ENCODE measurements around the gene NEAT1.

NEAT1 gene

DNA sequence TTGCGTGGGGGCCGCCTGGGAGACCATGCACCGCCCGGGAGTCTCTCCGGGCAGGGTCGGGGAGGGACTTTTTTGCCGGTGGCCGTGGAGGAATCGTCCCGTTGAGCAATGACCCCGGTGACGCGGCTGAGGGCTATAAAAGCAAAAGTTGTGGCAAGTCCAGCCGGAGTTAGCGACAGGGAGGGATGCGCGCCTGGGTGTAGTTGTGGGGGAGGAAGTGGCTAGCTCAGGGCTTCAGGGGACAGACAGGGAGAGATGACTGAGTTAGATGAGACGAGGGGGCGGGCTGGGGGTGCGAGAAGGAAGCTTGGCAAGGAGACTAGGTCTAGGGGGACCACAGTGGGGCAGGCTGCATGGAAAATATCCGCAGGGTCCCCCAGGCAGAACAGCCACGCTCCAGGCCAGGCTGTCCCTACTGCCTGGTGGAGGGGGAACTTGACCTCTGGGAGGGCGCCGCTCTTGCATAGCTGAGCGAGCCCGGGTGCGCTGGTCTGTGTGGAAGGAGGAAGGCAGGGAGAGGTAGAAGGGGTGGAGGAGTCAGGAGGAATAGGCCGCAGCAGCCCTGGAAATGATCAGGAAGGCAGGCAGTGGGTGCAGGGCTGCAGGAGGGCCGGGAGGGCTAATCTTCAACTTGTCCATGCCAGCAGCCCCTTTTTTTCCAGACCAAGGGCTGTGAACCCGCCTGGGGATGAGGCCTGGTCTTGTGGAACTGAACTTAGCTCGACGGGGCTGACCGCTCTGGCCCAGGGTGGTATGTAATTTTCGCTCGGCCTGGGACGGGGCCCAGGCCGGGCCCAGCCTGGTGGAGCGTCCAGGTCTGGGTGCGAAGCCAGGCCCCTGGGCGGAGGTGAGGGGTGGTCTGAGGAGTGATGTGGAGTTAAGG, at the start of gene NEAT1:
TSS of gene NEAT1 (plus strand) at position 166 of the 883 bp plus-strand sequence.
- TF ChIP-seq, protein P1, sequence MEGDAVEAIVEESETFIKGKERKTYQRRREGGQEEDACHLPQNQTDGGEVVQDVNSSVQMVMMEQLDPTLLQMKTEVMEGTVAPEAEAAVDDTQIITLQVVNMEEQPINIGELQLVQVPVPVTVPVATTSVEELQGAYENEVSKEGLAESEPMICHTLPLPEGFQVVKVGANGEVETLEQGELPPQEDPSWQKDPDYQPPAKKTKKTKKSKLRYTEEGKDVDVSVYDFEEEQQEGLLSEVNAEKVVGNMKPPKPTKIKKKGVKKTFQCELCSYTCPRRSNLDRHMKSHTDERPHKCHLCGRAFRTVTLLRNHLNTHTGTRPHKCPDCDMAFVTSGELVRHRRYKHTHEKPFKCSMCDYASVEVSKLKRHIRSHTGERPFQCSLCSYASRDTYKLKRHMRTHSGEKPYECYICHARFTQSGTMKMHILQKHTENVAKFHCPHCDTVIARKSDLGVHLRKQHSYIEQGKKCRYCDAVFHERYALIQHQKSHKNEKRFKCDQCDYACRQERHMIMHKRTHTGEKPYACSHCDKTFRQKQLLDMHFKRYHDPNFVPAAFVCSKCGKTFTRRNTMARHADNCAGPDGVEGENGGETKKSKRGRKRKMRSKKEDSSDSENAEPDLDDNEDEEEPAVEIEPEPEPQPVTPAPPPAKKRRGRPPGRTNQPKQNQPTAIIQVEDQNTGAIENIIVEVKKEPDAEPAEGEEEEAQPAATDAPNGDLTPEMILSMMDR (IDR thresholded peaks at IDR 0.05) = no peak
- Histone ChIP-seq H2AFZ (peak within 1 kb of the TSS; percentile 74), H3K36me3 (ENCODE audit: control insufficient read depth, insufficient read depth, low read length) (peaks cover 29% of the 10 kb centered on the region), H3K27me3 (ENCODE audit: control insufficient read depth, insufficient read depth, low read length) (no peaks in the 10 kb centered on the region), H3K4me2 (ENCODE audit: low read length) (peak within 1 kb of the TSS; percentile 81), H3K79me2 (peaks cover 54% of the 10 kb centered on the region), H3K9ac (peak within 1 kb of the TSS; percentile 100), H3K4me1 (peaks cover 14% of the 10 kb centered on the region), H3K27ac (peak within 1 kb of the TSS; percentile 100), H3K9me3 (ENCODE audit: control insufficient read depth, low read length) (no peaks in the 10 kb centered on the region), H3K4me3 (ENCODE audit: low read depth, low read length) (peak within 1 kb of the TSS; percentile 93)

DNA sequence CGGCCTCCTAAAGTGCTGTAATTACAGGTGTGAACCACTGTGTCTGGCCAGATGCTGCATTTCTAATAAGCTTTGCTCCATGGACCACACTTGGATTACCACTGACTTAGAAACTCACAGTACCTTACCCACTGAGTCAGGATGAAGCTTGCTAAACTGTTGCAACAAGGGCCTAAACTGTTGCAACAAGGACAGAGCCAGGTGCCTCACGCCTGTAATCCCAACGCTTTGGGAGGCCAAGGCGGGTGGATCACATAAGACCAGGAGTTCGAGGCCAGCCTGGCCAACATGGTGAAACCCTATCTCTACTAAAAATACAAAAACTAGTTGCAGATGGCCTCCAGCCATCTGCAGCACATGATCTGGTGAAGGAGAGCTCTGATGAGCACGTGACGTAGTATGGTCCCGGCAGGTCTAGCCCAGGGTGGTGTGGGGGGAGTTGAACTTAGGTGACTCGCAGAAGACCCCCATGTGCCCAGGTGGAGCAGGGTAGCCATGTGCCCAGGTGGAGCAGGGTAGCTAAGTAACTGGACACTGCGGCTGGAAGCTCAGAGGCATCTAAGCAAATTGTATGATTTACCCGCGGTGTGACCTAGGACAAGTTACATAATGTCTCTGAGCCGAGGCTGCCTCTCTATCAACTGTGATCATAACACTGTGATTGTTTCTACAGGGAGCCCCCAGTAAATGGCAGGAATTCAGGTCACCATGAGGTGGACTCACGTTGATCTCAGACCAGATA, 48.6 kb upstream of the NEAT1 start:
- Histone ChIP-seq H3K9me3 (ENCODE audit: control insufficient read depth, low read length) (no peaks in the 10 kb centered on the region), H3K36me3 (ENCODE audit: control insufficient read depth, insufficient read depth, low read length) (no peaks in the 10 kb centered on the region), H3K27me3 (ENCODE audit: control insufficient read depth, insufficient read depth, low read length) (no peaks in the 10 kb centered on the region), H3K27ac (no peak overlapping the region), H3K79me2 (peaks cover 2% of the 10 kb centered on the region), H3K4me2 (ENCODE audit: low read length) (no peak overlapping the region), H3K4me1 (no peaks in the 10 kb centered on the region), H3K9ac (no peak overlapping the region), H3K4me3 (ENCODE audit: low read depth, low read length) (no peak overlapping the region), H2AFZ (no peak overlapping the region)
- TF ChIP-seq, protein P1 (IDR thresholded peaks at IDR 0.05) = no peak

DNA sequence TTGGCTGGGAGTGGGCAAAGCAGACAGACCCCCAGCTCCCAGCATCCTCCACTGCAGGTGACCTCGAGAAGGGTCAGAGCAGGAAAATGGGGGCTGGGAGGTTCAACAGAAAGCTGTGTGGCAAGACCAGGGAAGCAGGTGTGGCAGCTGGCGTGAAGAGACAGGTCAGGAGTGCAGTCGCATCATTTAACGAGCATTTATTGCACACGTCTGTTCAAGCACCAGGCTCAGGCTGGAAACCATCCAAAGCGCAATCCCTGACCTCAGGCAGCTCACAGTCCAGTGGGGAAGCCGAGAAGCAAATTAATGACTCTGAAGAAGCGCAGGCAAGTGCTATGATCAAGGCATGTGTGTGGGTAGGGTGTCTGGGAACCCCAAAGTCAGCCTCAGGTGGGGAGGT, 47.6 kb upstream of the NEAT1 start:
- H3K4me1 ChIP-seq = no peaks in the 10 kb centered on the region

DNA sequence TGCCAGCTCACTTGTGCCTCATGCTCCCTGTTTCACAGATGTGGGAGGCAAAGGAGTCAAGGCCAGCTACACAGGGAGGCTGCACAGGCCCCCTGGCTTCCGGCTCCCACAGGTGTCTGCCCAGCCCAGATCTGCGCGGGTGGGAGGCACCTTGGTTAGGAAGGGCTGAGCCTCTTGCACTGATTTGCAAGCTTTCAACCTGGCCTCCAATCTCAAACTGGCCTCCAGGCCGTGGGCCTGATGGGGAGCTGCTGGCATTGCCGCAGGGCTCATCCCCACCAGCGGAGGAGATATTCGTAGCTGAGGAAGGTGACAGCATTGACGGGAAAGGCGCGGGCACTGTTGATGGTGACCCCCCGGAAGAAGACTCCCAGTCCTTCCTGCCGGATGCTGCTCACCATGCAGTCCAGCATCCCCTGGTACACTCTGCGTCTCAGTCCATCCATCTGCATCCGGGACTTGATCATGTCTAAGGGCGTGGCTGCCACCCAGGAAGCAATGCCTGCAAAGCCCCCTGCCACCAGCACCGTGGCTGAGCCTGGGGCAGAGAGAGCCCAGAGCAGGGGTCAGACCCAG, 46.4 kb upstream of the NEAT1 start:
- Histone ChIP-seq H3K79me2 (peaks cover 2% of the 10 kb centered on the region), H3K36me3 (ENCODE audit: control insufficient read depth, insufficient read depth, low read length) (no peaks in the 10 kb centered on the region), H3K9ac (no peak overlapping the region), H3K4me1 (peaks cover 3% of the 10 kb centered on the region), H3K4me2 (ENCODE audit: low read length) (no peak overlapping the region), H3K4me3 (ENCODE audit: low read depth, low read length) (no peak overlapping the region), H3K27me3 (ENCODE audit: control insufficient read depth, insufficient read depth, low read length) (no peaks in the 10 kb centered on the region), H2AFZ (no peak overlapping the region), H3K9me3 (ENCODE audit: control insufficient read depth, low read length) (no peaks in the 10 kb centered on the region), H3K27ac (no peak overlapping the region)
- TF ChIP-seq, protein P1 (IDR thresholded peaks at IDR 0.05) = no peak

More for the DNA sequence above, 47.6 kb upstream of the NEAT1 start:
- peaks cover 2% of the 10 kb centered on the region for H3K79me2 ChIP-seq
- H3K4me3 ChIP-seq (ENCODE audit: low read depth, low read length) = no peak overlapping the region
- H3K9me3 ChIP-seq (ENCODE audit: control insufficient read depth, low read length) = no peaks in the 10 kb centered on the region
- TF ChIP-seq, protein P1 (IDR thresholded peaks at IDR 0.05) = no peak
- no peak overlapping the region for H3K4me2 ChIP-seq (ENCODE audit: low read length)
- no peak overlapping the region for H3K9ac ChIP-seq
- no peak overlapping the region for H2AFZ ChIP-seq
- no peaks in the 10 kb centered on the region for H3K27me3 ChIP-seq (ENCODE audit: control insufficient read depth, insufficient read depth, low read length)
- no peaks in the 10 kb centered on the region for H3K36me3 ChIP-seq (ENCODE audit: control insufficient read depth, insufficient read depth, low read length)
- no peak overlapping the region for H3K27ac ChIP-seq
